ENCODE data around the gene VSTM1.
A peak's percentile ranks its signal among the peaks of the same experiment; 100 is the strongest.

The VSTM1 gene

GRCh38 chr19:54009440-54009839 is 54.3 kb downstream of the VSTM1 start:
- no peak for DNase-seq

GRCh38 chr19:54002495-54003315 is 61.0 kb downstream of the VSTM1 start:
- DNase-seq, result no peak

- no peak for DNase-seq
Observed at GRCh38 chr19:54001496-54001895, 62.2 kb downstream of the VSTM1 start.

GRCh38 chr19:53999694-54000093 is 64.0 kb downstream of the VSTM1 start:
- DNase-seq, result no peak

GRCh38 chr19:53998223-53998622 is 65.5 kb downstream of the VSTM1 start:
- no peak for DNase-seq

- no peak for DNase-seq
Observed at GRCh38 chr19:53994811-53995210, 68.9 kb downstream of the VSTM1 start.

- DNase-seq, result no peak
Observed at GRCh38 chr19:53993448-53993847, 70.2 kb downstream of the VSTM1 start.

- DNase-seq, result no peak
Observed at GRCh38 chr19:53992815-53993214, 70.9 kb downstream of the VSTM1 start.

GRCh38 chr19:53992211-53992610 is 71.5 kb downstream of the VSTM1 start:
- no peak for DNase-seq

GRCh38 chr19:53991224-53992113 is 72.2 kb downstream of the VSTM1 start, which contains the start of gene CACNG6:
Gene CACNG6, plus strand, starts transcription at chr19:53991637. Its CDS starts 1,241 bp downstream, at chr19:53992878.
- DNase-seq, result peak; percentile 47

Data from DMS79 treated with DMSO at 0.1 percent for 48 hours (cell line).